Smooth muscle cell of the brain vasculature (primary cell): Measurements from ENCODE around the gene GFPT2.

ENCODE experiments used
- DNase-seq: peaks from one replicate; pipeline ENCODE4 v3.0.0-alpha.2; 2012; ENCODE audit warnings: low read depth, low spot score

Gene GFPT2

GRCh38 chr5:180333661-180334060, 19.5 kb downstream of the GFPT2 start:
- no peak for DNase-seq

DNA sequence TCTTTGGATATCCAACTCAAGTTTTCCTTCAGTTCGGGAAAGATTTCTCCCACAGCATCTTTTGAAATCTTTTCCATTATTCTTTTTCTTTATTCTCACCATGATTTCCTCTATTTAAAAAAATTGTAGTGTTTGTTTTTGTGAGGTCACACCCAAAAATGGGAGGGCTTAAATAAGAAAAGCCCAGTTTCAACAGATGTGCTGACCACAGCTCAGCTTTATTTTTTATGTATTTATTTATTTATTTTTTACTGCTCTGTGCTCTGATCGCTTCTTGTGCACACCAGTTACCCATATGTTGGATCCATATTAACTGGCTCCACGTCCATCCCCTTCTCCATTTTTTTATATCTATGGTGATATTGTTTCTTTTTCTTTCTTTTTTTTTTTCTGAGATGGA, 20.3 kb downstream of the GFPT2 start:
- DNase-seq, result no peak

DNA sequence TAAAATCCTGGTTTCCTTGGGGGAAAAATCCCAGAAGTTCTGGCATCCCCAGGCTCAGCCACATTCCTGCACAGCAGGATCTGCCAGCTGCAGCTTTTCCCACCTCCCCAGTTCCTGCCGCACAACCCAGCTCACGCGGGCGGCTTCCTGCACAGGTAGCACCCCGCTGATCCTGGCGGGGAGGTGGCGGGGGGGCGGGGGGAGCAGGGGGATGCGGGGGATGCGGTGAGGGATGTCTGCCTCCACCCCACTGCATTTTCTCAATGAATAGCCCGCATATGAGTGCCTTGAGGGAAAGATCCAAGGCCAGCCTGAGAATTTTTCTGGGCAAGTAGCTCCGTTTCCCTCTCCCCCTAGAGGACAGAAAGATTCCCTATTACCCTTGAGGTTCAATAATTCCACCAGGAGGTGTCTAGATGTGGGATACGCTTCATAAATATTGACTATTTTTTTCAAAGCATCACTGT, 21.1 kb downstream of the GFPT2 start:
- DNase-seq, result no peak

DNA sequence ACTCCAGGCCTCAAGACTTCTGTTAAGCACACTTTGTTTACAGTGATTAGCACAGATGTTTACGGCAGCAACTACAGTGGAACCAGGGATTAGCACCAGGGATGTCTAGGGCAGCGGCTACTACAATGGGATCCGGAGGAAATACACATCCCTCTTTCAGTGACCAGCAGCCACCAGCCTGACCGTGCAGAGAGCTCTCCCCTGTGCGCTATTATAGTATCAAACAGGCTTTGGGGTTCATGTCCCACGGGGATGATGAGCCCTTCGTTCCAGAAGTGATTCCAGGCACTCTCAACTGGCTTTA, 21.5 kb downstream of the GFPT2 start:
- DNase-seq, result no peak

DNA sequence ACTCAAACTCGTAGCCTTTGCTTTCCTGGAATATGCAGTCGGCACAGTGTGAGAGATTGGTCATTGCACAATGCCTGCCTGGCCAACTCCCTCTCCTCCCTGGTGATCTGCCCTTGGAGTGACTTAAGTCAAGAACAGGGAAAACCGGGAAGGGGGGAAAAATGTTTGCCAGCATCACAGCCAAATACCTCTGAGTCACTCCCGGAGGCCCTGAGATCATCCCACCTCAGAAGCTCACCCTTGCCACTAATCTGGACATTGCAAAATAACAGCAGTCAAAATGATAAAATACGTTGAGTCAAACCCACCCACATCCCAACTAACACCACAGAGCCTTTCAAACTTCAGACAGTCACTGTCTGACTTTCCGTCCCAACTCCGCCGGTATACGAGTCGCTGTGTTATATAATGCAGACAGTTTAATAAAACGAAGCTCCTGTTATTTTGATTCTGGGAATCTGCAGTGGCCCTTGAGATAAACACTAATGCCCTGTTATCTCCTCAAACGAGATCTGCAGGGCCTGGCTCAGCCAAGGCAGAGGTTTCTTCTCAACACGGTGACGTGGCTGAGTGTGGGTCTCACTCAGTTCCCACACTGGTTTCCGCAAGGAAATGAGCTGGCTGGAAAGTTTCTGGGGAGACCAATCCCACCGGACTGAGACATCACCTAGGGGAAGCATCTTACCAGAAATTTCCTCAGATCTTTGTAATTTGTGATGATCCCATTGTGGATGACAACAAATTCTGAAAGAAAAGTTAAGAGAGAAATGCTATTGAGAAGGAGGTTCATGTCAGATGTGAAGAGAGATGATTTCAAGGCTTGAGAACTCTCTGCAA, 22.1 kb downstream of the GFPT2 start:
- DNase-seq, result no peak

DNA sequence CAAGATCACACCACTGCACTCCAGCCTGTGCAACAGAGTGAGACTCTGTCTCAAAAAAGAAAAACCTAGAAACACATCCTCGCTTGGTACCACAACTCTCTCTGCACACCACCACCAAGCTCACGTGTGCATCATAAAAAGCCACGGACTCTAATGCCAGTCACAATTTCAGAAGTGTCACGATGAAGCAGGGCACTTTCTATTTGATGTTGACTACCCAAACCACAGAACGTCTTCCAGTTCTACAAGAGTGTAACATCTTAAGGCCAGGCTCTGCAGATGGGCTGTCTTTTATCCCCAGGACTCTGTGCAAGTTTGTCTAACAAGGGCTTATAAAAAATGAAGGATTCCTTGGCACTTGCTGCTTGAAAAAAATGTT, 22.9 kb downstream of the GFPT2 start:
- no peak for DNase-seq

GRCh38 chr5:180329606-180330269, 23.4 kb downstream of the GFPT2 start:
- no peak for DNase-seq

DNA sequence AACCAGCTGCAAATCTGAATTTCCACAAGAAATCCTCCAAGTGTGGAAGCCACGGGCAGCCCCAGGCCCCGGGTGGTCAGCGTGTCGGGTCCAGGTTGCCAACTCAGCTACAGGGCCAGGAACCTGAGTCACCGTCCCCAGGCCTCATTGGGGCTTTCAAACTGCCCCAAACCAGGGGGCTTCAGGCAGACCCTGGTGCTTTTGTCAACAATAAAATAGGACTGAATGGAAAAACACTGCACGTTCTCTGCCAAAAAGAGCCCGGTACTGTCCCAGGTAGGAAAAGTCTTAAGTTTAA, 24.0 kb downstream of the GFPT2 start:
- DNase-seq, result no peak

DNA sequence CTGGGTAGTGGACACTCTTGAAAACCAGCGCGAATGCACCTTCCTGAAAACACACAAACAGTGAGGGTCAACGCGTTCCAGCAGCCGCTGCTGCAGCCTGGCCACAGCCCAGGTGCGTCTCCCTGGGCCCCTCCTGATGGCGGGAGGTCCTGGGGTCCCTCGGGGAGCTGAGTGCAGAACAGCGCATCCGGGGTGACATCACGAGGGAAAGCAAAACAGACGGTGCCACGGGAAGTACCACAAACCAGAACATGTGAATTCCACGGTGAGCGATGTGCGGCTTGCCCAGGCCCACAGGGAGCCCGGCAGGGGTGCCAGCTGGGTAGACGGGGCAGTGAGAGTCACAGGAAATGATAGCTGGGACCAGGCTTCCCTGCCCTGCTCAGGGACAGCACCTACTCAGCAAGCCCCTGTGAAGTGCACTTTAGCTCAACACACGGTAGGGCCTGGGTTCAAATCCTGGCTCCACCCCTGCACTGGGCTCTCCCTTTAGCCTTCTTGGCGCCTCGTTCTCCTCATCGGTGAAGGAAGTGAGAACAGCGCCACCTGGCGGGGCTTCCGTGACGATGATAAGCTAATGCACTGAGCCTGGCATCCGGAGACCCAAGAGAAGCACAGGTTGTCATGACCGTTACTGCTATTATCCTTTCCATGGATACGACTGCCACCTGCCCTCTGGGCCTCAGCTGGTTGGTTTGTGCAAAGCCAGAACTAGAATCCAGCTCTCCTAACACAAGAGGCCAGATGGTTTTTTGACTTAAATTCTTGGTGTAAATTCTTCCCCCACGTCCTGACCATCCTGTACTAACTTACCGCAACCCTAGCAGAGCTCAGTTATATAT, 24.6 kb downstream of the GFPT2 start:
- DNase-seq, result no peak

- DNase-seq, result no peak
These were observed 26.1 kb downstream of the GFPT2 start for GRCh38 chr5:180326989-180327565.

DNA sequence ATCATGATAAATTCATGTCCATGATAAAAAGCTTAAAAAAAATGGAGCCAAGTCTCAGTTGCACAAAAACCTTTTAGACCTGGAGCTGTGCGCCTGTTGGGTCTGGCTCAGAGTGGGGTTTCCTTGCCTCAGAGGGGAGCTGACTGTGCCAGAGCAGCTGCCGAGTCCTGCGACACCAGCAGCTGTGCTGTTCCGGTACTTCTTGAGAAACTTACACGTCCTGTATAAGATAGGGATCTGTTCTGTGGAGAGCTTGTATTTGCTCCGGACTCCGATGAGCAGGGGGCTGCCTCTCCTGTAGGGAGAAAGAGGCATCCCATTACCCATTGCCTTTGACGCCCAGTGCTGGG, 28.6 kb downstream of the GFPT2 start:
- DNase-seq, result no peak

- no peak for DNase-seq
These were observed 29.1 kb downstream of the GFPT2 start for GRCh38 chr5:180323941-180324600.

DNA sequence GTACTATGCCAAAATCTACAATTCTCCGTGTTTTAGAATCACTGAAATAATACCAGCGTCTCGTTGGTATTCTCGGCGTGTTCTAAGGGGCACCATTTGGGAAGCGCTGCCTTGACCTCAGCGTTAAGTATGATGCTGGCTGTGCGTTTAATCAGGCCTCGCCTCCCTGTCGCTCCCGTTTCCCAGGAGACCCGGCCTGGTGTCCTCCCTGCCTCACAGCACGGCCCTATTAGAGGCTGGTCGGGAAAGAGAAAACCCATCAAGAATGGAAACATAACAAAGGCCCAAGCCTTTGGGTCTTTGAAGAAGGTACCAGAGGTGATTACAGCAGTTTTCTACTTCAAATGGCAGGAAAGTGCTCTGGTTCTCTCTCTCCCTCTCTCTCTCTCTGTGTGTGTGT, 30.0 kb downstream of the GFPT2 start:
- DNase-seq, result no peak

DNA sequence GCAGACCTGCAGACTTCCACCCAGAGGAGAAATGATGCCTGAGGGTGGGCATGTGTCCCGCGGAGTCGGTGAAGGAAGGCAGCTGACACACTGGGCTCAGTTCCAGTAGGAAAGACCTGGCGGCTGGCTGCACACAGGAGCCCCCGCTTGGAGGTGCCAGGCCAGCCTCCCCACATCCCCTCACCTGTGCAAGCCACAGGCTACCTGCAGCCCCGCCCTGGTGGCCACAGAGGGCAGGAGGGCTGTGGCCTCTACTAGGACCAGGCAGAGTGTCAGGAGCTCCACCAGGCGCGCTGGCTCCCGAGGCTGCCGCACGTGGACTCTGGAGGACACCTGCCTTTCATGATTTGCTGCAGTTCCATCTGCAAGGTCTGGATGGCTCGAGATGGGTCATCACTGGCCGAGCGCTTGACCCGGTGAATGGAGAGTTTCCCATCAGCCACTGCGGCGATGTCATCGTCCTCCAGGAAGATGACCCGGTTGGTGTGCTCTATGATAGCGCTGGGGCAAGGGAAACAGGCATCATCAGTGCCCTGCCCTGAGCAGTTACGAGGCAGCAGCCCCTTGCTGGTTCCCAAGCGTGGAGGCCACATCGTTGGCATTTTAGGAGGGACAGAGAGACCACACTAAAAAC, 34.6 kb downstream of the GFPT2 start:
- no peak for DNase-seq

- no peak for DNase-seq
These were observed 36.5 kb downstream of the GFPT2 start for GRCh38 chr5:180316586-180316985.

GRCh38 chr5:180315762-180316212, 37.3 kb downstream of the GFPT2 start:
- DNase-seq, result no peak

GRCh38 chr5:180313677-180314505, 39.2 kb downstream of the GFPT2 start:
- DNase-seq, result no peak

GRCh38 chr5:180311216-180311615, 41.9 kb downstream of the GFPT2 start:
- DNase-seq, result no peak

DNA sequence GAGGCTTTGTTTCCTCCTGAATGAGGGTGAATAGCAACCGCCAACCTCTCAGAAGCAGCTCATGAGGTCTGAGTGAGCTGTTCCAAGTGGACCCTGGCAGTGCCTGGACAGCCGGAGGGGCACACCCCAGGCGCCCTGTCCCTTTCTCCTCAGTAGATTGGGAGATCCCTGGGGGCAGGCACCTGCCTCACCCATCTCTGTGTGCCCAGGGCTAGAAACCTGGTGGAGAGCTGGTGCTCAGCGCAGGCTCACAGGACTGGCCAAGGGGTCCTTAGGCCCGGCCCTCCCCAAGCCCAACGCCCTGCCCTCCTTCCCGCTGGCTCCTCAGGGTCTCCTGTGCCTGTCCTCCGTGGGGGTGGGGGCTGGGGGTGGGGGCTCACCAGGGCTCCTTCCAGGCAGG, 46.3 kb downstream of the GFPT2 start:
- no peak for DNase-seq

GRCh38 chr5:180305481-180305880, 47.7 kb downstream of the GFPT2 start:
- DNase-seq, result no peak
